K562 (cell line): ENCODE results near the gene ATP5PO.

ENCODE experiments used
- SOX6 ChIP-seq: fragments of 450-650 bp; IDR thresholded peaks from 2 replicates; pipeline ENCODE4 v1.6.1; 2014; ENCODE audit warnings: mild to moderate bottlenecking
- ZNF23 ChIP-seq: fragments of 250-450 bp; sonication (Bioruptor Pico); IDR thresholded peaks from 2 replicates; pipeline ENCODE4 v1.4.0; 2020; ENCODE audit warnings: mild to moderate bottlenecking
- TF ChIP-seq, protein P1 (sequence below), 2 experiments: fragments of 450-650 bp; formaldehyde crosslinking in 1 of 2; IDR thresholded peaks; 2 replicates each; pipeline versions ENCODE4 v1.4.0 to v1.6.1; 2014 to 2020; ENCODE audit warnings: mild to moderate bottlenecking in 2 of 2, borderline replicate concordance in 1 of 2, low read depth in 1 of 2
- TF ChIP-seq, protein P2 (sequence below): sonication (generic); formaldehyde crosslinking; IDR thresholded peaks from 2 replicates; pipeline ENCODE4 v1.8.1; 2023; ENCODE audit warnings: mild to moderate bottlenecking, missing genetic modification reagents

DNA sequence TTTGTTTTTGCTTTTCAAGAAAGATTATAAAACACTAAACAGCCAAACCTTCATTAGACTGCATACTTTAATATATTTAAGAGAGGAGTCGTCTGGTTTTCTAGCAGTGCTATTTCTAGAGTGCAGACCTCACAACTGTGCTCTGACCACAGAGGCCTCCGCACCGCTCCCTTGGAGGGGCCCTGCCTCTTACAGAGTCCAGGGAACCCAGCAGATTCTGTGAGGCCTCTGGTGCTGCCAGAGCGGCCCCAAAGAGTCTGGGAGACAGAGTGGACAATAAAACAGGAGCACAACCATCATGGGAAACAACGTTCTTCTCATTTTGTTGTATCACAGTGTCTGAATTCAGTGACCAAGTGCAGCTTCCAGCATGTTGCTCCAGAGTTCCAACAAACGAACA lies 5.8 kb downstream of the ATP5PO start:
- TF ChIP-seq, protein P1, sequence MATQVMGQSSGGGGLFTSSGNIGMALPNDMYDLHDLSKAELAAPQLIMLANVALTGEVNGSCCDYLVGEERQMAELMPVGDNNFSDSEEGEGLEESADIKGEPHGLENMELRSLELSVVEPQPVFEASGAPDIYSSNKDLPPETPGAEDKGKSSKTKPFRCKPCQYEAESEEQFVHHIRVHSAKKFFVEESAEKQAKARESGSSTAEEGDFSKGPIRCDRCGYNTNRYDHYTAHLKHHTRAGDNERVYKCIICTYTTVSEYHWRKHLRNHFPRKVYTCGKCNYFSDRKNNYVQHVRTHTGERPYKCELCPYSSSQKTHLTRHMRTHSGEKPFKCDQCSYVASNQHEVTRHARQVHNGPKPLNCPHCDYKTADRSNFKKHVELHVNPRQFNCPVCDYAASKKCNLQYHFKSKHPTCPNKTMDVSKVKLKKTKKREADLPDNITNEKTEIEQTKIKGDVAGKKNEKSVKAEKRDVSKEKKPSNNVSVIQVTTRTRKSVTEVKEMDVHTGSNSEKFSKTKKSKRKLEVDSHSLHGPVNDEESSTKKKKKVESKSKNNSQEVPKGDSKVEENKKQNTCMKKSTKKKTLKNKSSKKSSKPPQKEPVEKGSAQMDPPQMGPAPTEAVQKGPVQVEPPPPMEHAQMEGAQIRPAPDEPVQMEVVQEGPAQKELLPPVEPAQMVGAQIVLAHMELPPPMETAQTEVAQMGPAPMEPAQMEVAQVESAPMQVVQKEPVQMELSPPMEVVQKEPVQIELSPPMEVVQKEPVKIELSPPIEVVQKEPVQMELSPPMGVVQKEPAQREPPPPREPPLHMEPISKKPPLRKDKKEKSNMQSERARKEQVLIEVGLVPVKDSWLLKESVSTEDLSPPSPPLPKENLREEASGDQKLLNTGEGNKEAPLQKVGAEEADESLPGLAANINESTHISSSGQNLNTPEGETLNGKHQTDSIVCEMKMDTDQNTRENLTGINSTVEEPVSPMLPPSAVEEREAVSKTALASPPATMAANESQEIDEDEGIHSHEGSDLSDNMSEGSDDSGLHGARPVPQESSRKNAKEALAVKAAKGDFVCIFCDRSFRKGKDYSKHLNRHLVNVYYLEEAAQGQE (IDR thresholded peaks at IDR 0.05; ENCODE audit: borderline replicate concordance) = no peak
- TF ChIP-seq, protein P1 (CRISPR knock-in tag; IDR thresholded peaks at IDR 0.05; ENCODE audit: low read depth) = no peak
- TF ChIP-seq ZNF23 = no peak
- TF ChIP-seq, protein P2, sequence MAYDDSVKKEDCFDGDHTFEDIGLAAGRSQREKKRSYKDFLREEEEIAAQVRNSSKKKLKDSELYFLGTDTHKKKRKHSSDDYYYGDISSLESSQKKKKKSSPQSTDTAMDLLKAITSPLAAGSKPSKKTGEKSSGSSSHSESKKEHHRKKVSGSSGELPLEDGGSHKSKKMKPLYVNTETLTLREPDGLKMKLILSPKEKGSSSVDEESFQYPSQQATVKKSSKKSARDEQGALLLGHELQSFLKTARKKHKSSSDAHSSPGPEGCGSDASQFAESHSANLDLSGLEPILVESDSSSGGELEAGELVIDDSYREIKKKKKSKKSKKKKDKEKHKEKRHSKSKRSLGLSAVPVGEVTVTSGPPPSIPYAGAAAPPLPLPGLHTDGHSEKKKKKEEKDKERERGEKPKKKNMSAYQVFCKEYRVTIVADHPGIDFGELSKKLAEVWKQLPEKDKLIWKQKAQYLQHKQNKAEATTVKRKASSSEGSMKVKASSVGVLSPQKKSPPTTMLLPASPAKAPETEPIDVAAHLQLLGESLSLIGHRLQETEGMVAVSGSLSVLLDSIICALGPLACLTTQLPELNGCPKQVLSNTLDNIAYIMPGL (CRISPR knock-in tag) = no peak
- no peak for TF ChIP-seq SOX6
